Epithelial cell of proximal tubule (primary cell): ENCODE data around the gene KRT35. TPM values are rescaled to one million over a fixed set of nuclear protein-coding genes. Genes with fewer than 3 reads are reported as not detected.

Experiments
- DNase-seq: peaks from one replicate; pipeline ENCODE4 v3.0.0-alpha.2; 2011; ENCODE audit warnings: low read depth
- H3K4me3 ChIP-seq: 2 replicates; pipeline ENCODE4 v1.5.1; 2011; ENCODE audit warnings: low read depth, mild to moderate bottlenecking, low read length
- CTCF ChIP-seq: conservative IDR thresholded peaks from 2 replicates; pipeline ENCODE4 v1.5.1; 2012; ENCODE audit warnings: low read depth, mild to moderate bottlenecking, low read length
- total RNA-seq: library from RNA; depleted of rRNA; stranded (reverse); fragments of >200 nt; gene quantifications from 2 replicates; pipeline ENCODE4 v1.2.3, GENCODE V29; 2015

Gene KRT35
- total RNA-seq, 1 donor from 2014 or later = not detected

GRCh38 chr17:41466988-41467387 is 14.0 kb downstream of the KRT35 start, which contains the start of gene KRT32:
KRT32 (minus strand) TSS chr17:41467386; CDS start chr17:41467325, 61 bp downstream.
- no peak for TF ChIP-seq CTCF
- H3K4me3 ChIP-seq = no peak within 1 kb of the TSS
- DNase-seq = no peak

- DNase-seq = peak; percentile 85
- H3K4me3 ChIP-seq = no peak overlapping the region
These were observed 16.3 kb downstream of the KRT35 start for GRCh38 chr17:41464682-41465081.

GRCh38 chr17:41464173-41464572 is 16.8 kb downstream of the KRT35 start:
- no peak for DNase-seq
- no peak overlapping the region for H3K4me3 ChIP-seq
- TF ChIP-seq CTCF = no peak

More at GRCh38 chr17:41464682-41465081, 16.3 kb downstream of the KRT35 start:
- TF ChIP-seq CTCF = no peak

- no peak overlapping the region for H3K4me3 ChIP-seq
- DNase-seq = no peak
These were observed 17.2 kb downstream of the KRT35 start for GRCh38 chr17:41463746-41464145.

GRCh38 chr17:41462705-41463104 is 18.2 kb downstream of the KRT35 start:
- TF ChIP-seq CTCF = no peak
- H3K4me3 ChIP-seq = no peak overlapping the region
- no peak for DNase-seq

More at GRCh38 chr17:41463746-41464145, 17.2 kb downstream of the KRT35 start:
- no peak for TF ChIP-seq CTCF

GRCh38 chr17:41457676-41458075 is 23.3 kb downstream of the KRT35 start:
- H3K4me3 ChIP-seq = no peak overlapping the region
- no peak for TF ChIP-seq CTCF
- DNase-seq = no peak

- H3K4me3 ChIP-seq = no peak overlapping the region
- peak; percentile 50 for TF ChIP-seq CTCF
- no peak for DNase-seq
These were observed 24.7 kb downstream of the KRT35 start for GRCh38 chr17:41456204-41456603.
